ENCODE data around the gene AUNIP. TPM values are rescaled to one million over a fixed set of nuclear protein-coding genes. Genes with fewer than 3 reads are reported as not detected.

The AUNIP gene
- total RNA-seq, 2 donors from 2014 or later, result 0.31 TPM; not detected in 1

DNA sequence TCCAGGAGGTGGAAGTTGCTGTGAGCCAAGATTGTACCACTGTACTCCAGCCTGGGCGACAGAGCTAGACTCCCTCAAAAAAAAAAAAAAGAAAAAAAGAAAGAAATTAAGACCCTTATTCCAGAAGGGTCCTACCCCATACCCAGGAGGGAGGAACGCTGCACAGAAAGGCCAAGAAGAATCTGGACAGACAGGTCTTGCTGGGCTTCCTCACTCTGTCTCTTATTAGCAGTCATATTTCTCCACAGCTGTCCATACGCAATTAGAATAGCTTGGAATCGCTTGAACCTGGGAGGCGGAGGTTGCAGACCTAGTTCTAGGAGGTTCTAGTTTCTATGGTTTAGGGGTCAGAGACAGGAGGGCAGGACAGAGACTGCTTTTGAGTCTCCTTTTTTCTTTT, 19.4 kb upstream of the AUNIP start:
- ATAC-seq (no peak), DNase-seq (no peak)
- Mint-ChIP-seq H3K27me3 (no peaks in the 10 kb centered on the region), H3K4me1 (peaks cover 13% of the 10 kb centered on the region), H3K4me3 (no peak overlapping the region), H3K27ac (no peak overlapping the region), H3K36me3 (ENCODE audit: low read depth) (no peaks in the 10 kb centered on the region)
- H3K9me3 ChIP-seq (ENCODE audit: control insufficient read depth, low read length, poor library complexity, severe bottlenecking), result no peaks in the 10 kb centered on the region

GRCh38 chr1:25877155-25877554, 17.9 kb upstream of the AUNIP start:
- Mint-ChIP-seq H3K27ac (no peak overlapping the region), H3K27me3 (no peaks in the 10 kb centered on the region), H3K4me3 (no peak overlapping the region)

GRCh38 chr1:25876693-25877077, 17.4 kb upstream of the AUNIP start:
- no peak for ATAC-seq
- Mint-ChIP-seq H3K4me1 (peaks cover 13% of the 10 kb centered on the region), H3K27me3 (no peaks in the 10 kb centered on the region), H3K4me3 (peak overlapping the region; percentile 87), H3K36me3 (ENCODE audit: low read depth) (no peaks in the 10 kb centered on the region), H3K27ac (peak overlapping the region; percentile 19)
- no peaks in the 10 kb centered on the region for H3K9me3 ChIP-seq (ENCODE audit: control insufficient read depth, low read length, poor library complexity, severe bottlenecking)
- no peak for DNase-seq

More at GRCh38 chr1:25877155-25877554, 17.9 kb upstream of the AUNIP start:
- Mint-ChIP-seq H3K4me1 (peaks cover 13% of the 10 kb centered on the region), H3K36me3 (ENCODE audit: low read depth) (no peaks in the 10 kb centered on the region)
- DNase-seq (no peak), ATAC-seq (no peak)
- H3K9me3 ChIP-seq (ENCODE audit: control insufficient read depth, low read length, poor library complexity, severe bottlenecking), result no peaks in the 10 kb centered on the region

GRCh38 chr1:25875856-25876692, 16.8 kb upstream of the AUNIP start:
- H3K27me3 Mint-ChIP-seq, result no peaks in the 10 kb centered on the region
- H3K9me3 ChIP-seq (ENCODE audit: control insufficient read depth, low read length, poor library complexity, severe bottlenecking), result no peaks in the 10 kb centered on the region
- H3K4me1 Mint-ChIP-seq, result peaks cover 13% of the 10 kb centered on the region
- peak overlapping the region; percentile 19 for H3K27ac Mint-ChIP-seq
- peak; percentile 39 for ATAC-seq
- DNase-seq, result no peak
- H3K4me3 Mint-ChIP-seq, result peak overlapping the region; percentile 87
- no peaks in the 10 kb centered on the region for H3K36me3 Mint-ChIP-seq (ENCODE audit: low read depth)

DNA sequence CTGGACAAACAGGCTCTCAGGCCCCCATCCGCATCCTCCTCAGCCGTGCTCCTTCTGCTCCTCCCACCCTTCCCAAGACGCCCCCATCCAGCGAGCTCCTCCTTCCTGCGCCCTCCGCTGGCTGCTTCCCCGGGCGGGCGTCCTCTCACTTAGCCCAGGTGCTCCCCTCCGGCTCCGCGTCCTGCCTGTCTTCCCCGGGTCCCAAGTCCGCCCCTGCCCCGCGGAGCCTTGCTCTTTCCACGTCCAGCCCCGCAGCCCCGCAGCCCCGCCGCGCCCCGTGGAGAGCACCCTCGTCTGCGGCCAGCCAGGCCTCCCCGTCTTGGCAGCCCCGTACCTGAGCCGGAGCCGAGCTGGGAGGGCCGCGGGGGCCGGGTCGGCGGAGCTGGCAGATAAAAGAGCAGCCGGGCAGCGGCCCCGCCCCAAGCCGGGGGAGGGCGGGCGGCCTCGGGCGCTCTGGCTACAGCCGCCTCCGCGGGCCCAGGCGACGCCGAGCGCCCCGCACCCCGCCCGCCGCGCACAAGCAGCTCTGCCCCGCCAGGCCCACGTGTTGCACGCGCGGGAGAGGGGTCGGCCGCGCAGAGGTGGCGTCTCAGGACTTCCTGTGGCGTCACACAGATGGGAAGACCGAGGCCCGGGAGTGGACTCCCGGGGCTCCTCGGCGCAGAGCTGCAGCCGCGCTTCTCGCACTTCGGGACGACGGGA, 16.0 kb upstream of the AUNIP start, which contains the start of gene PAQR7:
Gene PAQR7 (minus strand): TSS at position 555 of the 702 bp plus-strand sequence. CDS start 11,869 bp downstream, outside the sequence.
- peak; percentile 87 for ATAC-seq
- peak; percentile 34 to 59 (median 48) for DNase-seq
- H3K4me1 Mint-ChIP-seq, result peaks cover 13% of the 10 kb centered on the region

GRCh38 chr1:25874635-25875153, 15.4 kb upstream of the AUNIP start:
- DNase-seq (no peak), ATAC-seq (peak; percentile 6)
- no peaks in the 10 kb centered on the region for H3K9me3 ChIP-seq (ENCODE audit: control insufficient read depth, low read length, poor library complexity, severe bottlenecking)
- Mint-ChIP-seq H3K27ac (no peak overlapping the region), H3K4me1 (peaks cover 13% of the 10 kb centered on the region), H3K4me3 (peak overlapping the region; percentile 87), H3K36me3 (ENCODE audit: low read depth) (no peaks in the 10 kb centered on the region), H3K27me3 (no peaks in the 10 kb centered on the region)

More for the DNA sequence above, 16.0 kb upstream of the AUNIP start, which contains the start of gene PAQR7:
- H3K36me3 Mint-ChIP-seq (ENCODE audit: low read depth), result no peaks in the 10 kb centered on the region
- no peaks in the 10 kb centered on the region for H3K27me3 Mint-ChIP-seq
- peak within 1 kb of the TSS; percentile 87 for H3K4me3 Mint-ChIP-seq
- no peaks in the 10 kb centered on the region for H3K9me3 ChIP-seq (ENCODE audit: control insufficient read depth, low read length, poor library complexity, severe bottlenecking)
- H3K27ac Mint-ChIP-seq, result peak within 1 kb of the TSS; percentile 19

DNA sequence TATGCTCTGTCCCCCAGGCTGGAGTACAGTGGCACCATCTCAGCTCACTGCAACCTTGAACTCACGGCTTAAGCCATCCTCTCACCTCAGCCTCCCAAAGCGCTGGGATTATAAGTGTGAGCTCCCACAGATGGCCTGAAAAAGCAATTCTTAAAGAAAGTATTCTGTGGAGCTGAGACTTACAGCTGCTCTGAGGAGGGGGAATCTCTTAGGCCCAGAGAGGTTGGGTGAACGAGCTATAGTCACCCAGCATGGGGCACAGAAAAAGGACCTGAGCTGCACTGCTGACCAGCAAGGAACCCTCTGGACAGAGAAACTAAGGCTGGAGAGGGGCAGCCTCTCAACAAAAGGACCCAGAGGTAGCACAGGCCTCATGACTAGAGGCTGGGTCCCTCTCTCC, 15.0 kb upstream of the AUNIP start:
- H3K27me3 Mint-ChIP-seq, result no peaks in the 10 kb centered on the region
- DNase-seq (no peak), ATAC-seq (no peak)
- H3K27ac Mint-ChIP-seq, result no peak overlapping the region
- no peak overlapping the region for H3K4me3 Mint-ChIP-seq
- peaks cover 13% of the 10 kb centered on the region for H3K4me1 Mint-ChIP-seq
- no peaks in the 10 kb centered on the region for H3K36me3 Mint-ChIP-seq (ENCODE audit: low read depth)
- H3K9me3 ChIP-seq (ENCODE audit: control insufficient read depth, low read length, poor library complexity, severe bottlenecking), result no peaks in the 10 kb centered on the region

DNA sequence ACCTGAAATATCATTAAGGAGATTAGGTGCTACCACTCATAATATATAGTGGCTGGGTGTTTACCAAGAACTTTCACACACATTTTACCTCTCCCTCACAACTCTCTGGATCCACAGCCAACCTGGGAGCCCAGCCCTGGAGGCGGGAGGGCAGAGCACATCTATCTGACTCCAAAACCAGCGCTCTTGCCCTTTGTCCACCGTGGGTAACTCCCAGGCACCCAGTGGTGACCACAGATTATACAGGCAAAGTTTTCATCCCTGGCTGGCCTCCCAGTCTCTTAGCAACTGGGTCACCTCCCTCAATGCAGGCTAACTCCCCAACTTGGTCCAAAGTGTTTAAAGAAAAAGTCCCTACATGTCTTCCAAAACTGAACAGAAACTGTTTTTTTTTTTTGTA, 13.9 kb upstream of the AUNIP start:
- ATAC-seq (no peak), DNase-seq (no peak)
- H3K4me1 Mint-ChIP-seq, result peaks cover 13% of the 10 kb centered on the region
- H3K36me3 Mint-ChIP-seq (ENCODE audit: low read depth), result no peaks in the 10 kb centered on the region
- H3K27ac Mint-ChIP-seq, result no peak overlapping the region
- H3K4me3 Mint-ChIP-seq, result no peak overlapping the region
- H3K27me3 Mint-ChIP-seq, result no peaks in the 10 kb centered on the region
- no peaks in the 10 kb centered on the region for H3K9me3 ChIP-seq (ENCODE audit: control insufficient read depth, low read length, poor library complexity, severe bottlenecking)

DNA sequence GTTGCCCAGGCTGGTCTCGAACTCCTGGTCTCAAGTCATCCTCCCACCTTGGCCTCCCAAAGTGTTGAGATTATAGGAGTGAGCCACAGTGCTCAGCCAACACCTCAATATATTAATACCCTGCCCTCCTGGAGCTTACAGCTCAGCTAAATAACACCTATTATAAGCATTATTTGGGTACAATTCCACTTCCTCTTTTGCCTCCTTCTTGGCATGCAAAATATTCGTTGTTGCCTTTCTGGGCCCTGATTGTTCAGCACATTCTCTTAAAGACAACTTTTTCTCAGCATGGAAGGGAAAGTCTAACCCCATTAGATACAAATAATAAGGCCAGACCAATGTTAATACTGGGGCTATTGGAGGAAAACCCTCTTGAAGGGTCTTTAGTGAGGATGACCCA, 13.5 kb upstream of the AUNIP start:
- DNase-seq (no peak), ATAC-seq (no peak)
- Mint-ChIP-seq H3K4me3 (no peak overlapping the region), H3K27ac (no peak overlapping the region), H3K36me3 (ENCODE audit: low read depth) (no peaks in the 10 kb centered on the region), H3K4me1 (peaks cover 13% of the 10 kb centered on the region), H3K27me3 (no peaks in the 10 kb centered on the region)
- no peaks in the 10 kb centered on the region for H3K9me3 ChIP-seq (ENCODE audit: control insufficient read depth, low read length, poor library complexity, severe bottlenecking)

GRCh38 chr1:25871704-25872494, 12.6 kb upstream of the AUNIP start:
- no peak overlapping the region for H3K4me3 Mint-ChIP-seq
- H3K27ac Mint-ChIP-seq, result no peak overlapping the region
- no peak for ATAC-seq

GRCh38 chr1:25871086-25871703, 11.9 kb upstream of the AUNIP start:
- no peaks in the 10 kb centered on the region for H3K9me3 ChIP-seq (ENCODE audit: control insufficient read depth, low read length, poor library complexity, severe bottlenecking)
- Mint-ChIP-seq H3K27ac (no peak overlapping the region), H3K4me3 (no peak overlapping the region), H3K27me3 (no peaks in the 10 kb centered on the region), H3K4me1 (peaks cover 10% of the 10 kb centered on the region), H3K36me3 (ENCODE audit: low read depth) (no peaks in the 10 kb centered on the region)
- ATAC-seq (no peak), DNase-seq (no peak)

More at GRCh38 chr1:25871704-25872494, 12.6 kb upstream of the AUNIP start:
- peaks cover 13% of the 10 kb centered on the region for H3K4me1 Mint-ChIP-seq
- no peaks in the 10 kb centered on the region for H3K36me3 Mint-ChIP-seq (ENCODE audit: low read depth)
- no peaks in the 10 kb centered on the region for H3K27me3 Mint-ChIP-seq
- no peaks in the 10 kb centered on the region for H3K9me3 ChIP-seq (ENCODE audit: control insufficient read depth, low read length, poor library complexity, severe bottlenecking)
- no peak for DNase-seq

- DNase-seq, result no peak
- no peaks in the 10 kb centered on the region for H3K27me3 Mint-ChIP-seq
- no peaks in the 10 kb centered on the region for H3K9me3 ChIP-seq (ENCODE audit: control insufficient read depth, low read length, poor library complexity, severe bottlenecking)
- H3K4me1 Mint-ChIP-seq, result peaks cover 8% of the 10 kb centered on the region
- H3K27ac Mint-ChIP-seq, result no peak overlapping the region
- H3K36me3 Mint-ChIP-seq (ENCODE audit: low read depth), result no peaks in the 10 kb centered on the region
- H3K4me3 Mint-ChIP-seq, result no peak overlapping the region
- no peak for ATAC-seq
These were observed 11.4 kb upstream of the AUNIP start for GRCh38 chr1:25870614-25871013.

All from T-helper 17 cell (primary cell).